GM21526 (cell line): ENCODE measurements around the gene CCDC34.

Experiments used
- ATAC-seq: cut with Tn5 transposase; IDR thresholded peaks from one replicate; pipeline ENCODE4 v1.9.1; 2021; ENCODE audit warnings: moderate library complexity; ENCODE audit not compliant: unreplicated experiment, low FRiP score

CCDC34 gene

GRCh38 chr11:27293515-27294417 lies 69.2 kb downstream of the CCDC34 start:
- ATAC-seq, result no peak

GRCh38 chr11:27292637-27293010 lies 70.4 kb downstream of the CCDC34 start:
- ATAC-seq, result no peak

GRCh38 chr11:27291954-27292636 lies 70.9 kb downstream of the CCDC34 start:
- no peak for ATAC-seq

GRCh38 chr11:27291302-27291889 lies 71.6 kb downstream of the CCDC34 start:
- ATAC-seq, result no peak

- no peak for ATAC-seq
Measured at GRCh38 chr11:27290261-27291050, 72.6 kb downstream of the CCDC34 start.
